Calu3 (cell line): ENCODE data around the gene PAX3. TPM values are rescaled to one million over a fixed set of nuclear protein-coding genes. Genes with fewer than 3 reads are reported as not detected.

Experiments used
- BruUV-seq: library from RNA; stranded (reverse); fragments of 400-500 nt; replicated peaks from 2 replicates; lab custom pipeline; 2021; lab: Mats Ljungman, UMichigan
- CTCF ChIA-PET: fragments of 300-600 bp; sonication (Branson Sonifier 250); formaldehyde crosslinking; loops from one replicate; lab custom pipeline; 2022; ENCODE audit warnings: antibody characterized with exemption; lab: Charles Lee
- DNase-seq: peaks from one replicate; pipeline ENCODE4 v3.0.0; 2022
- H3K27ac Mint-ChIP-seq: one replicate; pipeline ENCODE4 v1.8.0; 2022; ENCODE audit warnings: mixed read lengths; ENCODE audit not compliant: unreplicated experiment
- H3K27me3 Mint-ChIP-seq: one replicate; pipeline ENCODE4 v1.8.0; 2022; ENCODE audit warnings: mixed read lengths; ENCODE audit not compliant: unreplicated experiment
- H3K36me3 Mint-ChIP-seq: one replicate; pipeline ENCODE4 v1.8.0; 2022; ENCODE audit warnings: mild to moderate bottlenecking, moderate library complexity, mixed read lengths; ENCODE audit not compliant: insufficient read depth, unreplicated experiment
- H3K4me1 Mint-ChIP-seq: one replicate; pipeline ENCODE4 v1.8.0; 2022; ENCODE audit warnings: mild to moderate bottlenecking, low read depth, mixed read lengths; ENCODE audit not compliant: unreplicated experiment
- H3K4me3 Mint-ChIP-seq: one replicate; pipeline ENCODE4 v1.8.0; 2022; ENCODE audit warnings: mild to moderate bottlenecking, low read depth, moderate library complexity, mixed read lengths; ENCODE audit not compliant: unreplicated experiment
- H3K9me3 Mint-ChIP-seq: one replicate; pipeline ENCODE4 v1.8.0; 2022; ENCODE audit warnings: low read depth, mixed read lengths; ENCODE audit not compliant: unreplicated experiment
- intact Hi-C: fragments of 100-400 bp; cut with micrococcal nuclease; formaldehyde crosslinking; loops from one replicate; pipeline ENCODE4 v1.10.0; 2022; ENCODE audit not compliant: unreplicated experiment
- total RNA-seq: library from RNA; stranded (reverse); gene quantifications from 2 replicates; pipeline ENCODE4 v1.2.3, GENCODE V29; 2022
- TF ChIP-seq, protein P1 (sequence below): fragments of 200-600 bp; IDR thresholded peaks from one replicate; pipeline ENCODE4 v1.8.0; 2022; ENCODE audit warnings: antibody characterized with exemption; ENCODE audit not compliant: unreplicated experiment

The PAX3 gene
- total RNA-seq, 1 experiment from 2014 or later: not detected

DNA sequence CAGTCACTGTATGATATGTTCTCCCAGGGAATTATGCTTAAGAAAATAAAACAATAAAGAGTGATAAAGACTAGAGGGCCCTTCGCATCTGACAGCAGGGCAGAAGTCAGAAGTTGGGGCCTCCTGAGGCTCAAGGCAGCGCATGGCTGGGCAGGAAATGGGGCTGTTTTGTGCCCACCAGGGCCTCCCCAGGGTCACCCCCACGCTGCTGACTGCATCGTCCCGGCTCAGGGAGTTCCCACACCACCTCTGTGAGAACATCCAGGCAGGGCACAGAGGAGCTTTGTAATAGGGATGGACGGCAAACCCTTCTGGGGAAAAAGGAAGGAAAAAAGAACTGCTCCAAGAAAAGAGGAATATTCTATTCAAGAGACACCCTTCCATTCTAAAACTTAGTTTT is 41.2 kb downstream of the PAX3 start:
- no peaks in the 10 kb centered on the region for H3K9me3 Mint-ChIP-seq
- no TSS peak for BruUV-seq

DNA sequence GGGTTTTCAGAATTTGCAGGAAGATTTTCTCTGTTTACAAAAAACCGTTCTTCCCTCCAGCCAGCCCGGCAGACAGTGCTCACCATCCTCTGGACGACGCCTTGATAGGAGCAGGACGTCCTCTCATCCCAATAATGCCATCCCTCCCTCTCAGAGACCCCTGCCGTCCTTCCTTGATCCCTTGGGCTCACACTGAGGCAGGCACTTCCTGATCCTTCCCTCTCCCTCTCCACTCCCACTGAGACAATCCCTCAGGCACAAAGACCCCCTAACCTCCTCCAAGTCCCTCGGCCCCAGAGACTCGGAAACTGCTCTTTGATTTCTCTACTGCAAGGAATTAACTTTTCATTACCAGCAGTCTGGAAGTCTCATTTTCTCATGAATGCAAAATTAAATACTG is 42.5 kb downstream of the PAX3 start:
- TF ChIP-seq, protein P1, sequence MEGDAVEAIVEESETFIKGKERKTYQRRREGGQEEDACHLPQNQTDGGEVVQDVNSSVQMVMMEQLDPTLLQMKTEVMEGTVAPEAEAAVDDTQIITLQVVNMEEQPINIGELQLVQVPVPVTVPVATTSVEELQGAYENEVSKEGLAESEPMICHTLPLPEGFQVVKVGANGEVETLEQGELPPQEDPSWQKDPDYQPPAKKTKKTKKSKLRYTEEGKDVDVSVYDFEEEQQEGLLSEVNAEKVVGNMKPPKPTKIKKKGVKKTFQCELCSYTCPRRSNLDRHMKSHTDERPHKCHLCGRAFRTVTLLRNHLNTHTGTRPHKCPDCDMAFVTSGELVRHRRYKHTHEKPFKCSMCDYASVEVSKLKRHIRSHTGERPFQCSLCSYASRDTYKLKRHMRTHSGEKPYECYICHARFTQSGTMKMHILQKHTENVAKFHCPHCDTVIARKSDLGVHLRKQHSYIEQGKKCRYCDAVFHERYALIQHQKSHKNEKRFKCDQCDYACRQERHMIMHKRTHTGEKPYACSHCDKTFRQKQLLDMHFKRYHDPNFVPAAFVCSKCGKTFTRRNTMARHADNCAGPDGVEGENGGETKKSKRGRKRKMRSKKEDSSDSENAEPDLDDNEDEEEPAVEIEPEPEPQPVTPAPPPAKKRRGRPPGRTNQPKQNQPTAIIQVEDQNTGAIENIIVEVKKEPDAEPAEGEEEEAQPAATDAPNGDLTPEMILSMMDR: no peak
- Mint-ChIP-seq H3K27ac (no peak overlapping the region), H3K9me3 (no peaks in the 10 kb centered on the region), H3K4me3 (no peak overlapping the region), H3K36me3 (no peaks in the 10 kb centered on the region), H3K27me3 (peaks cover 74% of the 10 kb centered on the region), H3K4me1 (no peaks in the 10 kb centered on the region)
- BruUV-seq: no TSS peak
- intact Hi-C loops: no loop called here
- CTCF ChIA-PET: no interaction called here
- no peak for DNase-seq

More for the DNA sequence above, 41.2 kb downstream of the PAX3 start:
- intact Hi-C loops: no loop called here
- DNase-seq: no peak
- Mint-ChIP-seq H3K36me3 (no peaks in the 10 kb centered on the region), H3K4me3 (no peak overlapping the region), H3K27me3 (peaks cover 63% of the 10 kb centered on the region), H3K4me1 (no peaks in the 10 kb centered on the region), H3K27ac (no peak overlapping the region)
- TF ChIP-seq, protein P1: no peak
- CTCF ChIA-PET: interaction anchor here (0.5 kb wide), 1 partner anchor 347 kb away, joined by 4 read pairs; no protein-coding TSS in a partner anchor

DNA sequence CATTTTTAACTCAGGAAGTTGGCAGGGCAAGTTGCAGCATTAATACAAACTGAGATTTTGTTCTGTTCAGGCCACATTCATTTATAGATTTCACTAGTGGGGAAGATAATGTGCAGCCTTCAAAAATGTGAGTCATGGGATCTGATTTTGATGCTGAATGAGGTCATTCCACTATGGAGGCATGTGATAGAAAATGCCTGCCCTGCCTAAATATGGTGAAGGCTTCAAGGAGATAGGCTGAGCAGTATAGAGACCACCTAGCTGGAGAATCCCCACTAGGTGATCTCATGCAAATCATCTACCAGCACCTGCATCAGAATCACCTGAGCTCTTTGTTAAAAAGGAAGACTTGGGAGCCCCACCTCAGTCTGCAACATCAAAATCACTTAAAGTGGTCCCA is 43.7 kb downstream of the PAX3 start:
- TF ChIP-seq, protein P1: no peak
- no peaks in the 10 kb centered on the region for H3K36me3 Mint-ChIP-seq
- H3K27ac Mint-ChIP-seq: no peak overlapping the region
- no TSS peak for BruUV-seq
- H3K4me3 Mint-ChIP-seq: no peak overlapping the region
- H3K9me3 Mint-ChIP-seq: no peaks in the 10 kb centered on the region
- intact Hi-C loops: no loop called here
- H3K4me1 Mint-ChIP-seq: no peaks in the 10 kb centered on the region
- CTCF ChIA-PET: no interaction called here
- DNase-seq: no peak
- H3K27me3 Mint-ChIP-seq: peaks cover 76% of the 10 kb centered on the region

DNA sequence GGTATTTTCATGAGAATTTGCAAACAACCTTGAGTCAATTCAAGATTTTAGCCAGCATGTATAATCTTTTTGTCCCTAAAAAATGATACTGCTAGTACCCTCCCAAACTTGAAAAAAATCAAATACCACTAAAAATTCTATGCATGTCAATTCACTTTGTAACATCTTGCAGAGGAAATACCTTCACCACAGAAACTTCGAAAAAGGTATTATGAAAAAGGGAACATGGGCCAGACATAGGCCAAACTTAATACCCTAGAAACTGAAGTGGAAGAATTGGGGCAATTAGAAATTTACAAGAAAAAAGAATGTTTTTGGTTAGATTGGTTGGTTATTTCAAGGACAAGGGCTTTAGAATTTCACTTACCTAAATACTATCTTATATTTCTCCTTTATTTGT is 48.5 kb downstream of the PAX3 start:
- H3K4me3 Mint-ChIP-seq: no peak overlapping the region
- TF ChIP-seq, protein P1: no peak
- no TSS peak for BruUV-seq
- intact Hi-C loops: no loop called here
- no peaks in the 10 kb centered on the region for H3K9me3 Mint-ChIP-seq
- no peak overlapping the region for H3K27ac Mint-ChIP-seq
- peaks cover 72% of the 10 kb centered on the region for H3K27me3 Mint-ChIP-seq
- no peaks in the 10 kb centered on the region for H3K4me1 Mint-ChIP-seq
- H3K36me3 Mint-ChIP-seq: no peaks in the 10 kb centered on the region
- CTCF ChIA-PET: no interaction called here
- DNase-seq: no peak
